HG03521 (cell line): ENCODE data around the gene HSD17B13.
"Not testable (repeated sequence)": the region's sequence is repeated elsewhere in the genome, so short reads cannot be mapped to it uniquely, and the experiment has no call there.

Source experiments
- ATAC-seq: cut with Tn5 transposase; IDR thresholded peaks from one replicate; pipeline ENCODE4 v1.9.1; 2021; ENCODE audit warnings: mild to moderate bottlenecking, moderate library complexity; ENCODE audit not compliant: unreplicated experiment

Gene HSD17B13

DNA sequence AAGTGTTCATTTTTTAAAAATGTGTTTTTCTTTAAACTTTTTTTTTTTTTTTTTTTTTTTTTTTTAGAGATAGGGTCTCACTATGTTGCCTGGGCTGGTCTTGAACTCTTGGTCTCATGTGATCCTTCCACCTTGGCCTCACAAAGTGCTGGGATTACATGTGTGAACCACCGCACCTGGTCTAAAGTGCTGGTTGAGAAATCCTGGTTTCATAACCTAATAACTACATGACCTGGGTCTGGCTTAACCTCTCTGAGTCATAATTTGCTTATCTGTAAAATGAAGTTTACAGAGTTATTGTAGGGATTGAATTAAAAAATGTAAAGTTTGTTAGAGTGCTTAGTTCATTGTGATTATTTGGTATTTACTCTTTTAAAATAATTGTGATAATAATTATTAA, 5.2 kb downstream of the HSD17B13 start:
- no peak for ATAC-seq

DNA sequence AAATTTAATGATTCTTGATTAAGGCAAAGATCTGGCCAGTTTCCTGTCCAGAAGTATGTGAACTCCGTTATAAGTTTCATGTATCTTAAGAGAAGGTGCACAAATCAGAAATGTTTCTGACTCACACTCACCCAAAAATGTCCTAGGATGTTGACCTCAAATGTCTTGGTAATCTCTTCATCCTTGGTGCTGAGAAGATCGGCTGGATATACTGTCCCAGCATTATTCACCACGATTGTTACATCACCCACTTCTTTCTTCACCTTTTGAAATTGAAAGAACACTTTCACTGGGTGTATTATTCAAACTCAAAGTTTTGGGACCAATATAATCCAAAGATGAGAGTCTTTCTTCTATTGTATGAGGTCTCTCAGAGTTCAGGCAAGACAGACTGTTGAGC, 5.7 kb downstream of the HSD17B13 start:
- ATAC-seq, result no peak

DNA sequence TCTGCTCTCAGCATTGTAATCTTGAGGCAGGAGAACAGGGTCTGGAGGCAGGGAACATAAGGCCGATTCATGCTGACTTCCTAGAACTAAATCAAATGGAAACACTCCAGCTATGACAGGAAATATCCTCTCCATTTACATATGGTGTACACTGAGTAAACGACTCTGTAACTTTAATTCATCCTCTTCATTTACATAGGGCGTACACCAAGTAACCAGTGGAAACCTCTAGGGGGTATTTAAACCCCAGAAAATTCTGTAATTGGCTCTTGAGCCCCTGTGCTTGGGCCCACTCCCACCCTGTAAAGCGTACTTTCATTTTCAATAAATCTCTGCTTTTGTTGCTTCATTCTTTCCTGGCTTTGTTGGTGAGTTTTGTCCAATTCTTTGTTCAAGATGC, 7.7 kb downstream of the HSD17B13 start:
- not testable (repeated sequence) for ATAC-seq

DNA sequence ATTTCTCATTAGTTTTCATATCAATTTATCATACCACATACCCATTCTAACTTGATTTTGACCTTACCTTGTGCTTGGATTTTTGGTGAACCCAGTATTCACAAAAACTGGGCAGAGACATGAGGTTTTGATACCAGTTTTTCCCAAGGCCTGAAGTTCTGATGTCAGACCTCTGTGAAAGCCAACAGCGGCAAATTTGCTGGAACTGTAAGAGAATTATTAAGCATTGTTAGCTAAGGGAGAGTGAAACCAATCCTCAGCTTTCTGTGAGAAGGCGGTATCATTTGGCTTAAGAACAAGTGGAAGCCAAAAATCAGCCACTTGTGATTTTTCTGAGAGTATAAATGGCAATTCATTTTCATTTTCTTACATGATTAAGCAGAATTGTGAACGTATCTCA, 8.9 kb downstream of the HSD17B13 start:
- no peak for ATAC-seq

DNA sequence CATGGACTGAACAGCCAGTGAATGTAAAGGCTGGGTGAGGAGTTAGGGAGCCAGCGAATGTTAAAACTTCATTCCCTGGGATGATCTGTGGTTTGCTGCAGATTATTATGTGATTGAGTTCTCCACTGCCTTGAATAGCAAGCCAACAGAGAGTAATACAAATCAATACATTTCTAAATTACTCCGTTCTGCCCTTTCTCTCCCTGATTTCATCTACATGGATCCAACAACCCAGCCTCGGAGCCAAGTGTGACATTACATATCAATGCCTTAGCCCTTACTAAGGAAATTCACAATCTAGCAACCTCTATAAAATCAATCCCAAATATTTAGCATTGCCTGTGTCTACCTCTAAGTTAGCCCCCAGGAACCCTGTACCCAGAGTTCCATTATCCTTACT, 11.0 kb downstream of the HSD17B13 start:
- ATAC-seq, result no peak

DNA sequence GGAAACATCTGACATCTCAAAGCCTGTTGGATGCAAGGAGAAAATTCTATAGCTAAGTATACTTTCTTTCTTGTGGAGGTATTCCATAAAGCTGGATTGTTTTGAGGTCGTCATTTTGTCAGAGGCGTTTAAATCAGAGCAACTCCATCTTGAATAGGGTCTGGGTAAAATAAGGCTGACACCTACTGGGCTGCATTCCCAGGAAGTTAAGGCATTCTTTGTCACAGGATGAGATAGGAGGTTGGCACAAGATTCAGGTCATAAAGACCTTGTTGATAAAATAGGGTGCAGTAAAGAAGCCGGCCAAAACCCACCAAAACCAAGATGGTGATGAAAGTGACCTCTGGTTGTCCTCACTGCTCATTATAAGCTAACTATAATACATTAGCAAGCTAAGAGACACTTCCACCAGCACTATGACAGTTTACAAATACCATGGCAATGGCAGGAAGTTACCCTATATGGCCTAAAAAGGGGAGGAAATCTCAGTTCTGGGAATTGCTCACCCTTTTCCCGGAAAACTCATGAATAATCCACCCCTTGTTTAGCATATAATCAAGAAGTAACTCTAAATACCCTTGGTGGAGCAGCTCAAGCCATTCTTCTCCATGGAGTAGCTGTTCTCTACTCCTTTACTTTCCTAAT, 11.9 kb downstream of the HSD17B13 start:
- ATAC-seq, result no peak

DNA sequence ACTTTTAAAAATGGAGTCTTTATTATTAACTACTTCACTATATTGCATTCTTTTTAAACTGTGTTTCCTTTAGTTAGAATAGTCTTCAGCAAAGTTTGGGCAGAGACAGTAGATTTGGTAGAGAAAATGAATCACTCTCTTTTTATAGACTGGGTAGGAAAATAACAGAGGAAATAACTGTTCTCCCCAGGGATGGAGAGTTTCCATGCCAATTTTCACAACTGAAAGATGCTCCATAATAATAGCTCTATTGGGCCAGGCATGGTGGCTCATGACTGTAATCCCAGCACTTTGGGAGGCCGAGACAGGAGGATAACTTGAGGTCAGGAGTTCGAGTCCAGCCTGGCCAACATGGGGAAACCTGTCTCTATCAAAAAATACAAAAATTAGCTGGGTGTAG, 13.1 kb downstream of the HSD17B13 start:
- no peak for ATAC-seq

DNA sequence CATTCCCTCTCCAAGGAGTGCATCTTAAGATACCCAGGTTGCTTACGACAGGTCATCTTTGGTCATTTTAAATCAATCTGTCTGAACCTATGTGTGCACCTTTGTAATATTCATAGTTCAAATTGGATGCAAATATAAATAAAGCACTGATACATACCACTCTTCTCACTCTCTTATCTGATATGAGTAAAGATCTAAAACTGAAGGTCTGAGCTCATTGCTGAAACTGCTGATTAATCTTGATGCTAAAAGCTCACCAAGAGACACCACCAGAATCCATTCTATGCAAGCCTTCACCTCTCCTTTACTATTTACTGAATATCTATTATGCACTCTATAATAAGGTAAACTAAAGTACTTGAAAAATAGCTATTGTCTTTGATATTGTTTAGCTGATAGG, 16.6 kb downstream of the HSD17B13 start:
- no peak for ATAC-seq

DNA sequence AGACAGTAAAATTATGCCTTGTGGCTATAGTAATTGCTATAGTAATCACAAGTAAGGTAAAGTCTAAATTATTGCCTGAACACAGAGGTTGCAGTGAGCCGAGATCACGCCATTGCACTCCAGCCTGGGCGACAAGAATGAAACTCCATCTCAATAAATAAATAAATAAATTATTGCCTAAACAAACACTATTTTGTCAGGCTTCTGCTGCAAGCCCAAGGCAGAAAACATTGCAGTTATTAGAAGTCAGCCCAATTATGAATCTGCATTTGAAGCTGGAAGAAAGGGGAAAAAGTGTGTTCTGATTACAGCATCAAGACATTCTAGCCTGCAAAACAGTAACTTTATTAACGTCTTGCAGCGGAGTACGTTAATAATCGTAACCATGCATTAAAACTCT, 17.1 kb downstream of the HSD17B13 start:
- no peak for ATAC-seq

DNA sequence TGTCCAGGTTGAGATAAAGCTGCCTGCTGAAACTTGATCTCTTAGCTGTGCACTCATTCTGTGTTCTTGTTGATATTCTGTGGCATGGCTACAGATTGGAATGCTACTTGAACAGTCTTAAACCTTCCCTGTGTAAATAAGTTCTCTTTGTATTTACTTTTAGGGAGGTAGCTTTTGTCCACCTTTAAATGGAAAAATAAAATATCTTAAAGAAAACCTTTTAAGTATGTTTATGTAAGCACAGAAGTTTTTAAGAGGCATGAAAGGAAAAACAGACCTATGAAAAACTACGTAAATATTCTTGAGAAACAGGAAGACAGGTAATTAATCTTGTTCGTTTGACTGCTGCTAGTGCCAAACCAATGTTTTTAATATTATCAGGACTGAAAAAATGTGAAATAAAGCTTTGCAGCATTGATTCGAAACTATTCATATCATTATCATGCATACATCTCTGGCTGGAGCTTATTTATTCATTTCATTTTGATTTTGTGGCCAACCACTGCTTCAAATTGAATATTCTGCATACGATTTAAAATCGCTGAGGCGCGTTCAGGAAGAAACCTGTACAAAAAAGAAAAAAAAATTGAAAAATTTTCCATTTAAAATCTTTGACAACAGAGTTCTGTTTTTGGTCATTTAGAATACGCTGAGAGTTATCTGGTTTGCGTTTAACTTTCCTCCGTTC, 17.8 kb downstream of the HSD17B13 start:
- no peak for ATAC-seq

DNA sequence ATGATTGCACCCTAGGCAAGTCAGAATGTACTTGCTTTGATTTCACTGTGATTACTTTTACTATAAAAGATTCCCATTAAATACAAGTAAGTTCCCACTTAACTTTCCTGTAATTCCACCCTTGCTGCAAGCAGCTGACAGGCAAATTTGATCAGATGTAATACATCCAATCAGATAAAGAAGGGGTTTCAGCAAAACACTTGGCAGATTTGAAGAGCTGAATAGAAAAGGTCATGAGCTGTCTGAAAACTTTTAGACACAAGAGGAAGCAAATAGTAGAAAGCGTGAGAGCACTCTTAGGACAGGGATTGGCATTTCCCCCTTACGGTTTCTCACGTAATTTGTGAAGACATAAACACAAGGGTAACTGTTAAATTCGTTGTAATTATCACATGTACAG, 22.8 kb downstream of the HSD17B13 start:
- no peak for ATAC-seq

DNA sequence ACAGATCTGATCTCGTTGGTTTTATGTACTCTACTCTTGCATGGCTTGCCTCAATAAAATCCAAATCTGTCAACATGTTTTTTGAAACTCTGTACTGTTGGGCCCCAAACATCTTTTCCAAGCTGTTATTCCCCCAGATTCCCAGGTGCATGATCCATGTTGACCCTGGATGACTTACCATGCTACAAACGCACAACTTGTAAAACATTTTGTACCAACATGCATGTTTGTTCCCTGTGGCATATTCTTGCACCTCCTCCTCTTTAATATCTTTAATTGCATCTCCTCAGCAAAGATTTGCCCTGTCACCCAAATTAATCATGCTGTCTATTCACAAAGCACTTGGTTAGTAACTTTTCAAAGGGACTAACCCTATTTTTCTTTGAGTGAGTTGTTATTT, 24.3 kb downstream of the HSD17B13 start:
- no peak for ATAC-seq

DNA sequence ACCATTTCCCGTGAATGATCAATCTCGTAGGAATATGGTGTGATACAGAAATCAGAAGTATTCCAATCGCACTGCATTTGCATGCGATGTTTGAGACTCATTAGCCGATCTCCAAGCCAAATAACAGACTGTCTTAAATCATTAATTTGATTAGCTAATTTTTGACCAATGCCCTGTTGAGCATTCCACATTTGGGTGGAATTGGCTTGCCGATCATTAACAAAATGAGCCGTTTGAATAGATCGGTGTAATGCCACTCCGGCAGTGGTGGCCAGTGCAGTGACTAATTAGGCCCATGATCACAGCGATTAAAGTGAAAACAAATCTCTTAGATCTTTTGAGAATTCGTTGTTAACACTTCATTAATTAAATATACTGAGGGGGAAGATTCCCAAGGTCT, 27.8 kb downstream of the HSD17B13 start:
- ATAC-seq, result not testable (repeated sequence)

DNA sequence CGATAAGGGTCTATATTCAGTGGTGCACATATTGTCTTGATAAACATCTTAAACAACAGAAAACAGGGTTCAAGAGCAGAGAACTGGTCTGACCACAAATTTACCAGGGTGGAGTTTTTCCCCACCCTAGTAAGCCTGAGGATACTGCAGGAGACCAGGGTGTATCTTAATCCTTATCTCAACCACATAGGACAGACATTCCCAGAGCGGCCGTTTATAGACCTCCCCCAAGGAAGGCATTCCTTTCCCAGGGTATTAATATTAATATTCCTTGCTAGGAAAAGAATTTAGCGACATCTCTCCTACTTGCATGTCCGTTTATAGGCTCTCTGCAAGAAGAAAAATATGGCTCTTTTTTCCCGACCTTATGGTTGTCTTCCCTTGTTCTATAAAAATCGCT, 28.8 kb downstream of the HSD17B13 start:
- not testable (repeated sequence) for ATAC-seq

DNA sequence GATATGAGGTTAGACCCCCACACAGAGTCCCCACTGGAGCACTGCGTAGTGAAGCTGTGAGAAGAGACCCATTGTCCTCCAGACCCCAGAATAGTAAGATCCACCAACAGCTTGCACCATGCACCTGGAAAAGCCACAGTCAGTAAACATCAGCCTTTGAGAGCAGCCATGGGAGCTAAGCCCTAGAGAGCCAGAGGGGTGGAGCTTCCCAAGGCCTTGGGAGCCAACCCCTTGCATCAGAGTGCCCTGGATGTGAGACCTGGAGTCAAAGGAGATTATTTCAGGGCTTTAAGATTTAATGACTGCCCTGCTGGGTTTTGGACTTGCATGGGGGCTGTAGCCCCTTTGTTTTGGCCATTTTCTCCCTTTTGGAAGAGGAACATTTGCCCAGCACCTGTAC, 35.7 kb downstream of the HSD17B13 start:
- ATAC-seq, result no peak

DNA sequence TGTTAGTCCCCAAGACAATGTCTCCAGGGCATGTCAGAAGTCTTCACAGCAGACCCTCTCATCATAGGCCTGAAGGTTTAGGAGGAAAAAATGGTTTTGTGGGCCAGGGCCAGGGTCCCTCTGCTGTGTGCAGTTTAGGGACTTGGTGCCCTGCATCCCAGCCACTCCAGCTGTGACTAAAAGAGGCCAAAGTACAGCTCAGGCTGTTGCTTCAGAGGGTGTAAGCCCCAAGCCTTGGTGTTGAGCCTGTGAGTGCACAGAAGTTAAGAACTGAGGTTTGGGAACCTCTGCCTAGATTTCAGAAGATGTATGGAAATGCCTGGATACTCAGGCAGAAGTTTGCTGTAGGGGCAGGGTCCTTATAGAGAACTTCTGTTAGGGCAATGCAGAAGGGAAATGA, 38.4 kb downstream of the HSD17B13 start:
- not testable (repeated sequence) for ATAC-seq

DNA sequence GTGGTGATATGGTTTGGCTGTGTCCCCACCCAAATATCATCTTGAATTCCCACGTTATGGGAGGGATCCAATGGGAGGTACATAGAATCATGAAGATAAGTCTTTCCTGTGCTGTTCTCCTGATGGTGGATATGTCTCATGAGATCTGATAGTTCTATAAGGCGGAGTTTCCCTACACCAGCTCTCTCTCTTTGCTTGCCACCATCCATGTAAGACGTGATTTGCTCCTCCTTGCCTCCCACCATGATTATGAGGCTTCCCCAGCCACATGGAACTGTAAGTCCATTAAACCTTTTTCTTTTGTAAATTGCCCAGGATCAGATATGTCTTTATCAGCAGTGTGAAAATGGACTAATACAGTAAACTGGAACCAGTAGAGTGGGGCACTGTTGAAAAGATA, 39.5 kb downstream of the HSD17B13 start:
- ATAC-seq, result no peak

DNA sequence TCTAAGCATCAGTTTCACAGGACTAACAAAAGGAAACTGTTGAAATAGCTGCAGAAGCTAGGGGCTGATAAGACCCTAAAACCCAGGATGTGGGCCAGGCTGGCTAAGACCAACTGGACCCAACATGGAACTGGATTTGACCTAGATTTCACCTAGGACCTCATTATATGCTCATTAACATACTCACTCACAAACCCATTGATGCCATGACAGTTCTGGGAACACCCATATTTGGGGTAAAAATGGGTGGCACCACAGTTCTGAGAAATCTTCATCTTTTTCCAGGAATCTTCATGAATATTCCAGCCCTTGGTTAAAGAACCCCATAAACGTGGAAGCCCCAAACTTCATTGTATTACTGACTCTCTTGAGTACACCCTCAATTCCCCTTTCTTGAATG, 41.1 kb downstream of the HSD17B13 start:
- no peak for ATAC-seq

DNA sequence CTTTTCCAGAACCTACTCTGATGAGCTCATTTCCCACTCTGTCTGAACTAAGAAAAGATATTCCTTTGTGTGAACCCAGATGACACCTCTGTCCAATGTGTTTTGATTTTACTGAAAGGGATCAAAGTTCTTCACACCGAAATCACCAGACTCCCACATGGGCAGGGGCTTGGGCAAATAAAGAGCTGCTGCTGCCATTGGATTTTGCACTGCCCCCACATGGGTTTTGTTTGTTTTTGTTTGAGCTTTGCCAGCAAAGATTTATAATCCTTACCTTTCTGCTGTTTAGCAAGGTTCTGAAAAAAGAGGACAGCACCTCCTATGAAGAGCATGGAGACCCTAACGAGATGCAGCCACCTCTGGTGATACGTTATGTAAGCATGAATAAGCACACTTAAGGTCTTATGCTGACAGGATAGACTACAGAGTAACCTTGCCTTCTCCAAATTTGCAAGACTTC, 44.3 kb downstream of the HSD17B13 start:
- ATAC-seq, result no peak

DNA sequence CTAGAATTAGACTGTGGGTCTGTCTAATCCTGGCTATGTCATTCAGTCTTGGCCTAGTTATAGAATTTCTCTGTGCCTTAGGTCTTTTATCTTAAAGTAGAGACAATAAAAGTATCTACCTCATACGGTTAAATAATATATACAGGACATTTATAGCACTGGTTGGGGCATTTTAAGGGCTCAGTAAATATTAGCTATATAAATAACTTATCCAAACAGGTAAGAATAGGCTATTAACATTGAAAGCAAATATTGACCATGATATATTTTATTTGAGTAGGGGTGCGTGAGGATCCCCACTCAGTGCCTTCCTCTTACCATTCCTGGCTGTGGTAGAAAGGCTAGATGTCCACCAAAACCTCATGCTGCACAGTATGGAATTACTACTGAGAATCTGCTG, 47.4 kb downstream of the HSD17B13 start:
- ATAC-seq, result no peak

DNA sequence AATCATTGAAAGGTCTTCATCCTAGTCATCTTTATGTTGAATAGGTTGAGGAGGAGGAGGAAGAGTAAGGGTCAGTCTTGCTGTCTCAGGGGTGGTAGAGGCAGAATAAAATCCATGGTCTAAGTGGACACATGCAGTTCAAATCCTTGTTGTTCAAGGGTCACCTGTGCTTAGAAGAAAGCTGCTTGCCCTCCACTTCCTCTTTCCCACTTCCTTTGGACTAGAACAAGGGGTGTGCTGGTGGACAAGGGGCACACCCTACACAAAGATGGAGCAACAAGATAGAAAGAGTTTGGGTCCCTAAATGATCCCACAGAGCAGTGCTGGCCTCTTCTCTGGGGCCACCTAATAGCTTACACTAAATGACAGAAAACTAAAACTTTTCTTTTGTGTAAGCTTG, 47.9 kb downstream of the HSD17B13 start:
- ATAC-seq, result no peak

DNA sequence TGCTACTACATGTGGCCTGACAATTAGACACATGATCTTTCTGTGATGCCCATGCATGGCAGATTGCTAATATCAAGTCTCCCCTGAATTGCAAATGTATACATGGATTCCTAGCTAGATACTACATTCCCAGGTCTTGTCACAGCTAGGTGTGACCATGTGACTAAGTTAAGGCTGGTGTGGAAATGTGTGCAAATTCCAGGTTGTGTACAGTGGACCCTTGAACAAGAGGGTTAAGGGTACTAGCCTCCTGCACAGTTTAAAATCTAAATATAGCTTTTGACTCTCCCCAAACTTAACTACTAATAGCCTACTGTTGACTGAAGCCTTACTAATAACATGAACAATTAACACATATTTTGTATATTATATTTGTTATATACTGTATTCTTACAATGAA, 48.4 kb downstream of the HSD17B13 start:
- no peak for ATAC-seq

DNA sequence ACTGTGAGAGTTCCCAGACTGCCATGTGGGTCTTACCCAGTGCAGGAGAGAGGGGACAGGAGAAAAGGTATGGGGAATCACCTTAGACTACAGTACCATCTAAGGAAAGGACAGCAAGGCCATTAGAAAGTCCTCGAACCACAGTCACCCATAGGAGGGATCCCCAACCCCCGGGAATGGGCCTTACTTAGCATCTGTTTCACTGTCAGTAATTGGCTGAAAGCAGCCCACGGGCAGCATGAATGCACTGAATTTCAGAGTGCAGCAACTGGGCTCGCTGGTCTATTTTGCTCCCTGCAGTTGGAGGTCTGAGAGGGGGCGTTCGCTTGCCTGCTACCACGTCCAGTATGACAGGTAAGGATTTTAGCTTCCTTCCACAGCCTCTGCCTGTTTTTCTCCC, 51.9 kb downstream of the HSD17B13 start:
- no peak for ATAC-seq
